ENCODE measurements around the gene PIKFYVE. TPM values are rescaled to one million over a fixed set of nuclear protein-coding genes. Genes with fewer than 3 reads are reported as not detected.

The PIKFYVE gene
- total RNA-seq, 1 donor from 2014 or later: 38.8 TPM

DNA sequence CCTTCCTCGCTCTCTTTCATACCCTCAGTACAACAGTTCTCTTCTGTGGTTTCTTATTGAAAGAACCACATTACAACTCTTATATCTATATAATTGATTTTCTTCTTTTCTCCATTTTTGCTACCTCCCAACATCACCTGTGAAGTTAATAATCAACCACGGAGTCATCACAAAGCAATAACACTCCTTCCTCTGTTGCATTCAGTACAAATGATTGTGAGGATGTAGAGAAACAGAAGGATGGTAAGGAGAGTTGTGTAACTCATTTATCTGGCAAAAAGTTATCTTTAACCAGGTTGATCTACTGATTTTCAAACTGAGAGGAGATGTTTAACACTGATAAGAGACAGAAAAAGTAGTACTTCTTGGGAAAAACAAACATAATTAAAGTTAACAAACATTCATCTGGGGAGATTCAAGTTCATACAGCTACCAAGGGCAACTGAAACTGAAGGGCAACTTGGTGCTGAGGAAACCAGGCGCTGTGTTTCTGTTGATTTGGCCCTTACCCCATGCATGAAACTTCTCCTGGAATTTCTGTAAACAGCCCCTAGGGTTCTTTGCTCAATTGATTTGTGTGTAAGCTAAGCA is 25.3 kb upstream of the PIKFYVE start:
- peaks cover 47% of the 10 kb centered on the region for H3K36me3 Mint-ChIP-seq (ENCODE audit: unreplicated experiment)
- no peak overlapping the region for H3K27ac Mint-ChIP-seq (ENCODE audit: unreplicated experiment)
- TF ChIP-seq, protein P1, sequence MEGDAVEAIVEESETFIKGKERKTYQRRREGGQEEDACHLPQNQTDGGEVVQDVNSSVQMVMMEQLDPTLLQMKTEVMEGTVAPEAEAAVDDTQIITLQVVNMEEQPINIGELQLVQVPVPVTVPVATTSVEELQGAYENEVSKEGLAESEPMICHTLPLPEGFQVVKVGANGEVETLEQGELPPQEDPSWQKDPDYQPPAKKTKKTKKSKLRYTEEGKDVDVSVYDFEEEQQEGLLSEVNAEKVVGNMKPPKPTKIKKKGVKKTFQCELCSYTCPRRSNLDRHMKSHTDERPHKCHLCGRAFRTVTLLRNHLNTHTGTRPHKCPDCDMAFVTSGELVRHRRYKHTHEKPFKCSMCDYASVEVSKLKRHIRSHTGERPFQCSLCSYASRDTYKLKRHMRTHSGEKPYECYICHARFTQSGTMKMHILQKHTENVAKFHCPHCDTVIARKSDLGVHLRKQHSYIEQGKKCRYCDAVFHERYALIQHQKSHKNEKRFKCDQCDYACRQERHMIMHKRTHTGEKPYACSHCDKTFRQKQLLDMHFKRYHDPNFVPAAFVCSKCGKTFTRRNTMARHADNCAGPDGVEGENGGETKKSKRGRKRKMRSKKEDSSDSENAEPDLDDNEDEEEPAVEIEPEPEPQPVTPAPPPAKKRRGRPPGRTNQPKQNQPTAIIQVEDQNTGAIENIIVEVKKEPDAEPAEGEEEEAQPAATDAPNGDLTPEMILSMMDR (IDR thresholded peaks at IDR 0.05): no peak
- H3K4me3 Mint-ChIP-seq (ENCODE audit: unreplicated experiment): no peak overlapping the region
- no peaks in the 10 kb centered on the region for H3K27me3 Mint-ChIP-seq (ENCODE audit: unreplicated experiment)
- DNase-seq (ENCODE audit: extremely low spot score, unreplicated experiment): no peak
- H3K9me3 Mint-ChIP-seq (ENCODE audit: unreplicated experiment): no peaks in the 10 kb centered on the region
- no peaks in the 10 kb centered on the region for H3K4me1 Mint-ChIP-seq (ENCODE audit: unreplicated experiment)

DNA sequence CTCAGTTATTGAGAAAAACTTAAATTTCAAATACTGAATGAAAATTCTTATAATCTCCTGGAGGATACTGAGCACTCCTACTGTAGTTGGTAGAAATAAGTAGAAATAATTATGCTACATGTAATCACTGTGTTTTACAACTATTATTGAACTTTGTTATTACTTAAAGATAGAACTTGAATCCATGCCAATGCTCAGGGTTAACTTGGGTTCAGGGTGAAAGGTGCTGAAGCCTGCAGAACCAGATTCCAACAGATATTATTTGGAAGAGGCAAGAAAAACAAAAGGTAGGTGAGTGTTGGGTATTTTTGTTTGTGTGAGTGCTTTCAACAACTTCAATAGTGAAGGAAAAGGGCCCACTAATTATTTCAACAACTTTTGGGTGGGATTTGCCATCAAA is 21.6 kb upstream of the PIKFYVE start:
- no peak for DNase-seq (ENCODE audit: extremely low spot score, unreplicated experiment)
- H3K27ac Mint-ChIP-seq (ENCODE audit: unreplicated experiment): no peak overlapping the region
- no peaks in the 10 kb centered on the region for H3K9me3 Mint-ChIP-seq (ENCODE audit: unreplicated experiment)
- TF ChIP-seq, protein P1 (IDR thresholded peaks at IDR 0.05): no peak
- peaks cover 49% of the 10 kb centered on the region for H3K36me3 Mint-ChIP-seq (ENCODE audit: unreplicated experiment)
- H3K27me3 Mint-ChIP-seq (ENCODE audit: unreplicated experiment): no peaks in the 10 kb centered on the region
- no peaks in the 10 kb centered on the region for H3K4me1 Mint-ChIP-seq (ENCODE audit: unreplicated experiment)
- no peak overlapping the region for H3K4me3 Mint-ChIP-seq (ENCODE audit: unreplicated experiment)

DNA sequence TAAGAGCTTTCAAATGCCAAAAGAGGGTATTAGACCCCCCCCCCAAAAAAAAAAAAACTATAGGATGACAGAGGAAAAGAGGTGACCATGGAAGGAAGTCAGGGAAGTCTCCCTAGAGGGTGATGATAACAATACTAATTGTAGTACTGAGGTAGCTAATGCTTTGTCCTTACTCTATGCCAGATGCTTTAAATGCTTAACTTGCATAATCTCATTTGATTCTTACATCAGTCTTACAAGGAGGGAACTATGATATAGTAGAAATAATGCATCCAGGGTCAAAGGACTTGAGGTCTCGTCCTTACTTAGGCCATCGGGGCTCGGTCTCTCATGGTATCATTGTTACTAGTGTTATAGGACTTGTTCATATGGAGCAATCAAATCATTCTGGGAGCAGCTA is 20.3 kb upstream of the PIKFYVE start:
- DNase-seq (ENCODE audit: extremely low spot score, unreplicated experiment): no peak
- no peaks in the 10 kb centered on the region for H3K9me3 Mint-ChIP-seq (ENCODE audit: unreplicated experiment)
- no peaks in the 10 kb centered on the region for H3K27me3 Mint-ChIP-seq (ENCODE audit: unreplicated experiment)
- H3K27ac Mint-ChIP-seq (ENCODE audit: unreplicated experiment): no peak overlapping the region
- TF ChIP-seq, protein P1 (IDR thresholded peaks at IDR 0.05): no peak
- H3K4me3 Mint-ChIP-seq (ENCODE audit: unreplicated experiment): no peak overlapping the region
- no peaks in the 10 kb centered on the region for H3K4me1 Mint-ChIP-seq (ENCODE audit: unreplicated experiment)
- peaks cover 52% of the 10 kb centered on the region for H3K36me3 Mint-ChIP-seq (ENCODE audit: unreplicated experiment)

DNA sequence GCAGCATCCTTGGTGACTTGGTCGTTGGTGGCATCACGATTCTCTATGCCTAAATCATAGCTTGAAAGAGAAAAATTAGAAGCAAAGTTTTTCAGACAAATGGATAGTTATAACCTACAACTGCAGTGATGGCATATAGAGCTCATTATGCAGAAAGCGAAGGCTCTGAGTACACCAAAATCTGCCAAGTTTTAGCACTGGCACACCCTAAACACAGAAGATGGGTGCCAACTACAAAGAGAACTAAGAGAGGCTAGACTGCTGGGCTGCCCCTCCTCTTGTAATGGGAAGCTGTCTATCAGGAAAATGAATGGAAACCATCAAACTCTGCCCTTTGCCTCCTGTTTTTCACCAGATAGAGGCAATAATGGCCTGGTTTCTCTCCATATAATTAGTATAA is 17.5 kb upstream of the PIKFYVE start:
- TF ChIP-seq, protein P1 (IDR thresholded peaks at IDR 0.05): no peak
- no peak for DNase-seq (ENCODE audit: extremely low spot score, unreplicated experiment)
- Mint-ChIP-seq H3K4me1 (ENCODE audit: unreplicated experiment) (peaks cover 6% of the 10 kb centered on the region), H3K27me3 (ENCODE audit: unreplicated experiment) (no peaks in the 10 kb centered on the region), H3K9me3 (ENCODE audit: unreplicated experiment) (no peaks in the 10 kb centered on the region), H3K27ac (ENCODE audit: unreplicated experiment) (no peak overlapping the region), H3K36me3 (ENCODE audit: unreplicated experiment) (peaks cover 47% of the 10 kb centered on the region), H3K4me3 (ENCODE audit: unreplicated experiment) (no peak overlapping the region)

DNA sequence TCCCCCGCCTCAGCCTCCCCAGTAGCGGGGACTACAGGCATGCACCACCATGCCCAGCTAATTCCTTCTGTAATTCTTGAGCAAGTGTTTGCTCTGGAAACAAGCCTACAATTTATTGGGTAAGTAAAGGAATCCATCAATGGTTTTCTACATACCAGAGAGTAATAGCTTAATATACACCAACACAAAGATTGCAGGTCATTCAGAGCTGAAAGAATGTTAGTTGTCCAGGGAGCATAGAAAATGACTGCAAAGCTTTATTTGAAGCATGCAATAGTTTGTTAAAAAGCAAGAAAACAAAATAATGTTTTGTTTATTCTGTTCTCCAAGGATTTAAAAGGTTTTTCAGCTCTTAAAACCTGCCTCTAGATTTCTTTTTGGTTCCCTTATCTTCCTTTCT is 16.8 kb upstream of the PIKFYVE start:
- Mint-ChIP-seq H3K4me3 (ENCODE audit: unreplicated experiment) (no peak overlapping the region), H3K36me3 (ENCODE audit: unreplicated experiment) (peaks cover 44% of the 10 kb centered on the region), H3K27me3 (ENCODE audit: unreplicated experiment) (no peaks in the 10 kb centered on the region), H3K27ac (ENCODE audit: unreplicated experiment) (no peak overlapping the region), H3K9me3 (ENCODE audit: unreplicated experiment) (no peaks in the 10 kb centered on the region), H3K4me1 (ENCODE audit: unreplicated experiment) (peaks cover 9% of the 10 kb centered on the region)
- TF ChIP-seq, protein P1 (IDR thresholded peaks at IDR 0.05): no peak
- no peak for DNase-seq (ENCODE audit: extremely low spot score, unreplicated experiment)

Data from osteocyte (in vitro differentiated cells).